Endodermal cell (in vitro differentiated cells): Measurements from ENCODE around the gene ZFYVE28. TPM values are rescaled to one million over a fixed set of nuclear protein-coding genes. Genes with fewer than 3 reads are reported as not detected.
A peak's percentile ranks its signal among the peaks of the same experiment; 100 is the strongest.

Experiments used
- DNase-seq: peaks from one replicate; pipeline ENCODE4 v3.0.0-alpha.2; 2017
- H3K27ac ChIP-seq: 2 replicates; pipeline ENCODE4 v1.5.1; 2013; ENCODE audit warnings: mild to moderate bottlenecking, low read depth, low read length, moderate library complexity
- H3K27me3 ChIP-seq: 2 replicates; pipeline ENCODE4 v1.6.1; 2013; ENCODE audit warnings: mild to moderate bottlenecking, low read length, moderate library complexity; ENCODE audit not compliant: insufficient read depth, control insufficient read depth, poor library complexity, severe bottlenecking
- H3K36me3 ChIP-seq: 2 replicates; pipeline ENCODE4 v1.7.0; 2013; ENCODE audit warnings: mild to moderate bottlenecking, low read length, moderate library complexity; ENCODE audit not compliant: control insufficient read depth, insufficient read depth
- H3K4me1 ChIP-seq: one replicate; pipeline ENCODE4 v1.7.0; 2013; ENCODE audit warnings: low read length; ENCODE audit not compliant: control insufficient read depth, insufficient read depth
- H3K4me3 ChIP-seq: 2 replicates; pipeline ENCODE4 v1.5.1; 2013; ENCODE audit warnings: mild to moderate bottlenecking, low read length, moderate library complexity
- H3K9ac ChIP-seq: 2 replicates; pipeline ENCODE4 v1.6.1; 2013; ENCODE audit warnings: mild to moderate bottlenecking, low read length, moderate library complexity; ENCODE audit not compliant: poor library complexity, severe bottlenecking; ENCODE audit errors: extremely low read depth
- H3K9me3 ChIP-seq: 2 replicates; pipeline ENCODE4 v1.6.1; 2013; ENCODE audit warnings: mild to moderate bottlenecking, low read length, moderate library complexity; ENCODE audit not compliant: control insufficient read depth
- H3K27ac Mint-ChIP-seq: 2 replicates; pipeline ENCODE4 v1.8.0; 2020; ENCODE audit warnings: mixed read lengths
- H3K27me3 Mint-ChIP-seq: 2 replicates; pipeline ENCODE4 v1.8.0; 2021; ENCODE audit warnings: mild to moderate bottlenecking, mixed read lengths; ENCODE audit not compliant: insufficient read depth
- H3K36me3 Mint-ChIP-seq: 2 replicates; pipeline ENCODE4 v1.8.0; 2020; ENCODE audit warnings: low read depth, mixed read lengths
- H3K4me1 Mint-ChIP-seq: 2 replicates; pipeline ENCODE4 v1.8.0; 2020; ENCODE audit warnings: mixed read lengths
- H3K4me3 Mint-ChIP-seq: 2 replicates; pipeline ENCODE4 v1.8.0; 2020; ENCODE audit warnings: mild to moderate bottlenecking, moderate library complexity, mixed read lengths
- H3K9me3 Mint-ChIP-seq: 2 replicates; pipeline ENCODE4 v1.8.0; 2020; ENCODE audit warnings: mild to moderate bottlenecking, mixed read lengths
- WGBS, 2 experiments: methylation state at CpG; one replicate each; pipeline versions ENCODE4 v1.1.5 to v1.1.7; 2013; ENCODE audit warnings: missing lambda C conversion rate in 2 of 2, mixed read lengths in 1 of 2; ENCODE audit not compliant: insufficient coverage in 1 of 2, insufficient read length in 1 of 2; 5-methylcytosine and 5-hydroxymethylcytosine counted together
- total RNA-seq, 2 donors: library from RNA; stranded (reverse); fragmentation: NEBNext Ultra II Directional in 1 of 2; extraction: Animal tissue kit (Norgen Biotek cat#: 25700) in 1 of 2; gene quantifications; 2 replicates in 1 of 2; 3 replicates in 1 of 2; pipeline ENCODE4 v1.2.1, GENCODE V29; 2021
- TF ChIP-seq, protein P1 (sequence below): fragments of 200-600 bp; sonication (generic); conservative IDR thresholded peaks from 2 replicates; pipeline ENCODE4 v1.5.0; 2021; ENCODE audit warnings: antibody characterized with exemption, mild to moderate bottlenecking

Gene ZFYVE28
- total RNA-seq, 2 donors from 2014 or later = 0.73 to 1.6 TPM

DNA sequence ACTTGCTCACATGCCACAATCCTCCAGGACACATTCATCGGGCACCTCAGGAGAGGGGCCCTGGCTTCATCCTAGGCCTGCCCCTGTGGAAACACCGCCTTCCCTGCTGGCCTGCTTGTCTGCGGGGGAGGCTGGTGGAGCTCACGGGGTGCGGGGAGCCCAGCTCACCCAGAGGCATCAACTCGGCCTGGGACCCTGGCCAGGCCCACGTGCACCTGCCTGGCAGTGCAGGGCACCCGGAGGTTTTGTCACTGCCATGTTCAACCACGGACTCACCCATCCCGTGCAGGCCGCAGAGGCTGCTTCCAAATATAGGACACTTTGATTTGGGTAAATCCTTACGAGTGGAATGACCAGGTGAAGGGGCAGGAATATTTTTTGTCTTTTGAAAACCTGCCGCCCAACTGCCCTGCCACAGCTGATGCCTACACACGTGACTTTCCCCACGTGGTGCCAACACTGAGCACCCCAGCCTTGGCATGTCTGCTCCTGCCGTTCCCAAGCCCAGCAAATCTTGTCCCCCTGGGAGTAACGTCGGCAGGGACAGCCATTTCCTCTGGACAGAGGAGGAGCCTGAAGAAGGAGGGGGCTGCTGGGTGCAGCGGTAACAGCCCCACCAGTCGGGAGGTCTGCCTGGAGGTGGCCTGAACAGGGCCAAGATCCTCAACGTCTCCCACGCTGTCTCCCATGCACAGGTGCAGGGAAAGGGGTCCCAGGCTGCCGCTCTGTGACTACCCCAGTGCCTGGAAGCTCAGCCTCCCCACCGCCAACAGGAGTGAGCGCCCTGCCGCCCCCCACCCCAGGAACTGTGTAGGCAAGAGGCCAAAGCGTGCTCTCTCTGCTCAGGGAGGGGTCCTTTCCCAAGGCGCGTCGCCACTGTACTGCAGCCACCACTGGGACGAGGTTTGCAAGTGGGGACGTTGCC lies 165.0 kb downstream of the ZFYVE28 start:
- DNase-seq = no peak
- peaks cover 38% of the 10 kb centered on the region for H3K36me3 ChIP-seq
- H3K27ac ChIP-seq = no peak overlapping the region
- H3K9ac ChIP-seq = no peak overlapping the region
- Mint-ChIP-seq H3K4me1 (no peaks in the 10 kb centered on the region), H3K27me3 (no peaks in the 10 kb centered on the region), H3K27ac (peak overlapping the region; percentile 79), H3K4me3 (no peak overlapping the region), H3K9me3 (no peaks in the 10 kb centered on the region), H3K36me3 (peaks cover 27% of the 10 kb centered on the region)
- WGBS, 2 experiments = 92 to 96% methylated on average over 24 to 32 of the region's 32 CpGs
- no peak overlapping the region for H3K4me3 ChIP-seq
- TF ChIP-seq, protein P1, sequence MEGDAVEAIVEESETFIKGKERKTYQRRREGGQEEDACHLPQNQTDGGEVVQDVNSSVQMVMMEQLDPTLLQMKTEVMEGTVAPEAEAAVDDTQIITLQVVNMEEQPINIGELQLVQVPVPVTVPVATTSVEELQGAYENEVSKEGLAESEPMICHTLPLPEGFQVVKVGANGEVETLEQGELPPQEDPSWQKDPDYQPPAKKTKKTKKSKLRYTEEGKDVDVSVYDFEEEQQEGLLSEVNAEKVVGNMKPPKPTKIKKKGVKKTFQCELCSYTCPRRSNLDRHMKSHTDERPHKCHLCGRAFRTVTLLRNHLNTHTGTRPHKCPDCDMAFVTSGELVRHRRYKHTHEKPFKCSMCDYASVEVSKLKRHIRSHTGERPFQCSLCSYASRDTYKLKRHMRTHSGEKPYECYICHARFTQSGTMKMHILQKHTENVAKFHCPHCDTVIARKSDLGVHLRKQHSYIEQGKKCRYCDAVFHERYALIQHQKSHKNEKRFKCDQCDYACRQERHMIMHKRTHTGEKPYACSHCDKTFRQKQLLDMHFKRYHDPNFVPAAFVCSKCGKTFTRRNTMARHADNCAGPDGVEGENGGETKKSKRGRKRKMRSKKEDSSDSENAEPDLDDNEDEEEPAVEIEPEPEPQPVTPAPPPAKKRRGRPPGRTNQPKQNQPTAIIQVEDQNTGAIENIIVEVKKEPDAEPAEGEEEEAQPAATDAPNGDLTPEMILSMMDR = no peak
- no peaks in the 10 kb centered on the region for H3K9me3 ChIP-seq
- no peaks in the 10 kb centered on the region for H3K27me3 ChIP-seq
- no peaks in the 10 kb centered on the region for H3K4me1 ChIP-seq

DNA sequence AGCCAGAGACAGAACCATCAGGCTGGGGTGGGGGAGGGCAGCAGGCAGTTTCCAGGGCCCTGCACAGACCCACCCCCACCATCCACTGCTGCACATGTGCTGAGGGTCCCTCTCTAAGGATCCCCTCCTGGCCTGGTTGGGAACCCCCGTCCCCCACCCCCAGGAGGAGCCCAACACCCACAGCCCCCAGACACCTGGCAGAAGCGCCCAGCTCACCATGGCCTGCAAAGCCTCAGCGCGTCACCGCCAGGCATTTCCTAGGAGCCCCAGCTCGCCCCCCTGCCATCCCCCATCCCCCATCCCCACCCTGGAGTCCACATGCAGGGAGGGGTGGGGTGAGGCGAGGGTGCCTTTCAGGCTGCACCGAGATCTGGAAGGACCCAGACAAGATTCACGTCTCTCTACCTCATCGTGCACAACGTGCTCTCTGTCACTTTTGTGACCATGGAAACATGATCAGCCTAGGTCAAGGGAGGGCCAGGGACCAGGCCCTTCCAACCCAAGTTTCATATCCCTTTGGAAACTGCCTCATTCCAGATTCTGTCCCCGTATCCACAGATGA lies 165.8 kb downstream of the ZFYVE28 start:
- H3K9me3 Mint-ChIP-seq = no peaks in the 10 kb centered on the region
- H3K9ac ChIP-seq = no peak overlapping the region
- TF ChIP-seq, protein P1 = no peak
- no peak for DNase-seq
- no peak overlapping the region for H3K27ac ChIP-seq
- no peaks in the 10 kb centered on the region for H3K27me3 Mint-ChIP-seq
- no peaks in the 10 kb centered on the region for H3K4me1 Mint-ChIP-seq
- no peaks in the 10 kb centered on the region for H3K4me1 ChIP-seq
- H3K36me3 Mint-ChIP-seq = peaks cover 27% of the 10 kb centered on the region
- peak overlapping the region; percentile 79 for H3K27ac Mint-ChIP-seq
- H3K9me3 ChIP-seq = no peaks in the 10 kb centered on the region
- H3K4me3 Mint-ChIP-seq = no peak overlapping the region
- 87 to 89% methylated on average over 4 to 12 of the region's 12 CpGs for WGBS, 2 experiments
- H3K27me3 ChIP-seq = no peaks in the 10 kb centered on the region
- no peak overlapping the region for H3K4me3 ChIP-seq
- H3K36me3 ChIP-seq = peaks cover 36% of the 10 kb centered on the region

DNA sequence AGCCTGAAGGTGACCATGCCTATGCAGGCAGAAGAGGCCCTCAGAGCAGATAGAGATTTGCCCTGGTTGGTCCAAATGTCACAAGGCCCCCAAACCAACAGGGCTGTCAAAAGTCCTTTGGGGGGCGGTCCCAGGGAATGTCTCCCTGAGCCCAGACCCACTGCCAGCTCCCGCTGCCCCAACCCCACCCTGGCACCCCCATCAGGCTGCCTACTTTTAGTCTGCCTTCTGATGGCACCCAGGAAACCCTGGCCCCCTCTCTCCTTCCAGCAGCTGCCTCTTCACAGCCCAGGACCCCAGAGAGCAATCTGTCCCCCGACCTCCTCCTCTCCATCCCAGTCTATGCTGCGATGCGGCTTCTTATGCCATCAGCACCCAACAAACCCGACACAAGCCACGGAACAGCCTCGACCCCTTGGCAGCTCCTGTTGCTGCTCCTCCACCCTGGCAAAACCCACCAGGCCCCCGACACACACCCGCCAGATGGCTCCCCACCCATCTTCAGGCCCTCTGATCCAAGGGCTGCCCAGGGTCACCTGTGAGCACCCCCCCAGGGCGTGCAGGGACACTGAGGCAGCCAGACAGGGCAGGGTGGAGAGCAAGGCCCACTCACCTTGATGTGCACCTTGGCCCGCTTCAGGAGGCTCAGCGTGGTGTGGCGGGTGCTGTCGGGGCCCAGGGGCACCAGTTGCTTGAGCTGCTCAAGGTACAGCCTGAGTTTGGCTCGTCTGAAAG lies 166.5 kb downstream of the ZFYVE28 start:
- peaks cover 26% of the 10 kb centered on the region for H3K36me3 Mint-ChIP-seq
- no peak for DNase-seq
- 89 to 100% methylated on average over 3 to 16 of the region's 16 CpGs for WGBS, 2 experiments
- no peaks in the 10 kb centered on the region for H3K4me1 ChIP-seq
- H3K27me3 ChIP-seq = no peaks in the 10 kb centered on the region
- H3K27ac Mint-ChIP-seq = no peak overlapping the region
- no peaks in the 10 kb centered on the region for H3K4me1 Mint-ChIP-seq
- TF ChIP-seq, protein P1 = no peak
- H3K9me3 ChIP-seq = no peaks in the 10 kb centered on the region
- no peaks in the 10 kb centered on the region for H3K9me3 Mint-ChIP-seq
- H3K27me3 Mint-ChIP-seq = no peaks in the 10 kb centered on the region
- H3K27ac ChIP-seq = no peak overlapping the region
- H3K9ac ChIP-seq = no peak overlapping the region
- peaks cover 33% of the 10 kb centered on the region for H3K36me3 ChIP-seq
- H3K4me3 ChIP-seq = no peak overlapping the region
- H3K4me3 Mint-ChIP-seq = no peak overlapping the region
